A673 (cell line): ENCODE data around the gene SH2D4B. TPM values are rescaled to one million over a fixed set of nuclear protein-coding genes. Genes with fewer than 3 reads are reported as not detected.

Source experiments
- BruUV-seq: library from RNA; stranded (reverse); fragments of 400-500 nt; replicated peaks from 2 replicates; lab custom pipeline; 2021; lab: Mats Ljungman, UMichigan
- CTCF ChIA-PET: fragments of 300-600 bp; sonication (Branson Sonifier 250); formaldehyde crosslinking; loops from one replicate; lab custom pipeline; 2022; ENCODE audit warnings: antibody characterized with exemption; lab: Charles Lee
- POLR2A ChIA-PET: fragments of 300-600 bp; sonication (Branson Sonifier 250); formaldehyde crosslinking; loops from one replicate; lab custom pipeline; 2022; ENCODE audit warnings: antibody characterized with exemption; ENCODE audit not compliant: low non-redundant PET; lab: Charles Lee
- DNase-seq: peaks from one replicate; pipeline ENCODE4 v3.0.0-alpha.2; 2015; ENCODE audit warnings: low spot score
- H3K27ac ChIP-seq: fragments of 200-600 bp; sonication (generic); 2 replicates; pipeline ENCODE4 v1.5.1; 2016; ENCODE audit warnings: mixed run types, low read depth, mild to moderate bottlenecking, mixed read lengths, antibody characterized with exemption, low read length; ENCODE audit not compliant: poor library complexity, severe bottlenecking
- H3K27me3 ChIP-seq: fragments of 200-600 bp; sonication (generic); replicated peaks from 2 replicates; pipeline ENCODE4 v1.6.1; 2017; ENCODE audit warnings: mixed run types, low read depth, mild to moderate bottlenecking, mixed read lengths, antibody characterized with exemption, low read length; ENCODE audit not compliant: insufficient read depth, poor library complexity
- H3K36me3 ChIP-seq: fragments of 200-600 bp; sonication (generic); 2 replicates; pipeline ENCODE4 v1.6.1; 2016; ENCODE audit warnings: mixed run types, mild to moderate bottlenecking, mixed read lengths, antibody characterized with exemption, low read length; ENCODE audit not compliant: insufficient read depth, poor library complexity, severe bottlenecking
- H3K4me1 ChIP-seq: fragments of 200-600 bp; sonication (generic); 2 replicates; pipeline ENCODE4 v1.6.1; 2017; ENCODE audit warnings: mixed run types, mild to moderate bottlenecking, mixed read lengths, antibody characterized with exemption, low read length; ENCODE audit not compliant: insufficient read depth, poor library complexity, severe bottlenecking
- H3K4me3 ChIP-seq: fragments of 200-600 bp; sonication (generic); 2 replicates; pipeline ENCODE4 v1.5.1; 2016; ENCODE audit warnings: low read depth, mixed run types, mild to moderate bottlenecking, mixed read lengths, low read length; ENCODE audit not compliant: poor library complexity, severe bottlenecking
- H3K9me3 ChIP-seq: fragments of 200-600 bp; sonication (generic); 2 replicates; pipeline ENCODE4 v1.6.1; 2016; ENCODE audit warnings: mixed run types, low read depth, mild to moderate bottlenecking, mixed read lengths, antibody characterized with exemption, low read length; ENCODE audit not compliant: poor library complexity, severe bottlenecking
- CTCF ChIP-seq: fragments of 300-800, 200-600 bp; sonication (generic); conservative IDR thresholded peaks from 2 replicates; pipeline ENCODE4 v1.5.1; 2017; ENCODE audit warnings: low read depth, mild to moderate bottlenecking, antibody characterized with exemption, low read length, moderate library complexity, mixed read lengths
- EZH2 ChIP-seq: fragments of 200-600 bp; sonication (generic); IDR thresholded peaks from 2 replicates; pipeline ENCODE4 v1.6.1; 2017; ENCODE audit warnings: borderline replicate concordance, low read depth, mild to moderate bottlenecking, mixed read lengths, antibody characterized with exemption, low read length; ENCODE audit not compliant: poor library complexity, severe bottlenecking
- intact Hi-C: fragments of 100-400 bp; cut with micrococcal nuclease; formaldehyde crosslinking; loops from one replicate; pipeline ENCODE4 v1.10.0; 2022; ENCODE audit not compliant: unreplicated experiment
- total RNA-seq: library from RNA; stranded (reverse); gene quantifications from 2 replicates; pipeline ENCODE4 v1.2.3, GENCODE V29; 2021

Gene SH2D4B
- total RNA-seq, 1 experiment from 2014 or later = 0.19 TPM

- TF ChIP-seq CTCF (no peak), EZH2 (no peak)
- H3K4me3 ChIP-seq = no peak overlapping the region
- no peaks in the 10 kb centered on the region for H3K27me3 ChIP-seq
- no peak overlapping the region for H3K27ac ChIP-seq
- no peak for DNase-seq
- CTCF ChIA-PET = no interaction called here
- no TSS peak for BruUV-seq
- intact Hi-C loops = loop anchor here (10.0 kb wide), 1 partner anchor 246 kb away; no protein-coding TSS in a partner anchor
- H3K4me1 ChIP-seq = no peaks in the 10 kb centered on the region
- POLR2A ChIA-PET = no interaction called here
- H3K9me3 ChIP-seq = no peaks in the 10 kb centered on the region
- H3K36me3 ChIP-seq = no peaks in the 10 kb centered on the region
Measured at GRCh38 chr10:80690434-80690833, 152.7 kb downstream of the SH2D4B start.

GRCh38 chr10:80691441-80691840 lies 153.7 kb downstream of the SH2D4B start:
- ChIA-PET POLR2A (no interaction called here), CTCF (no interaction called here)
- Histone ChIP-seq H3K36me3 (no peaks in the 10 kb centered on the region), H3K9me3 (no peaks in the 10 kb centered on the region), H3K27ac (no peak overlapping the region), H3K4me1 (no peaks in the 10 kb centered on the region), H3K27me3 (no peaks in the 10 kb centered on the region), H3K4me3 (no peak overlapping the region)
- BruUV-seq = no TSS peak
- no peak for TF ChIP-seq CTCF
- TF ChIP-seq EZH2 = no peak
- intact Hi-C loops = loop anchor here (10.0 kb wide), 1 partner anchor 247 kb away; no protein-coding TSS in a partner anchor
- no peak for DNase-seq

GRCh38 chr10:80693565-80693964 lies 155.9 kb downstream of the SH2D4B start:
- intact Hi-C loops = loop anchor here (10.0 kb wide), 1 partner anchor 249 kb away; no protein-coding TSS in a partner anchor
- BruUV-seq = no TSS peak
- no peaks in the 10 kb centered on the region for H3K36me3 ChIP-seq
- H3K4me1 ChIP-seq = no peaks in the 10 kb centered on the region
- H3K9me3 ChIP-seq = no peaks in the 10 kb centered on the region
- TF ChIP-seq CTCF = no peak
- no peak for TF ChIP-seq EZH2
- H3K27ac ChIP-seq = no peak overlapping the region
- ChIA-PET POLR2A (no interaction called here), CTCF (no interaction called here)
- H3K27me3 ChIP-seq = no peaks in the 10 kb centered on the region
- no peak for DNase-seq
- no peak overlapping the region for H3K4me3 ChIP-seq
